GM18498 (cell line): Measurements from ENCODE around the gene ZBTB12.
"Not testable (repeated sequence)": the region's sequence is repeated elsewhere in the genome, so short reads cannot be mapped to it uniquely, and the experiment has no call there.

Source experiments
- ATAC-seq: cut with Tn5 transposase; IDR thresholded peaks from one replicate; pipeline ENCODE4 v1.9.1; 2021; ENCODE audit warnings: mild to moderate bottlenecking, moderate library complexity; ENCODE audit not compliant: unreplicated experiment

ZBTB12 gene

GRCh38 chr6:31851980-31852718, 49.7 kb downstream of the ZBTB12 start:
- not testable (repeated sequence) for ATAC-seq

DNA sequence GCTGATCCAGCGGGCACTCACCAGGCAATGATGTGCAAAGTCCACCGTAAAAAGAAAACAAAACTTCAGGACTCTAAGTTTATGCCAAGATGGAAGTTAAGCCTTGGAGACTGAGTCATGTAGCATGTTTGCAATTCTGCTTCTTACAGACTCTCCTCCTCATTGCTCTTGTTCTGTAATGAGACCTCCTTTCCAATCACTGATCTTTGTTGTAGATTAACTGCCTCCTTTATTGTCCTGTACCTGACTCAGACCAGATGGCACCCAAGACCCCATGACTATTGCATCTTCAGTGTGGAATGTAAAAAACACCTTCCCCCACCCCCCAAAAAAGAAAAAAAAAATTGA, 50.4 kb downstream of the ZBTB12 start:
- ATAC-seq, result no peak

DNA sequence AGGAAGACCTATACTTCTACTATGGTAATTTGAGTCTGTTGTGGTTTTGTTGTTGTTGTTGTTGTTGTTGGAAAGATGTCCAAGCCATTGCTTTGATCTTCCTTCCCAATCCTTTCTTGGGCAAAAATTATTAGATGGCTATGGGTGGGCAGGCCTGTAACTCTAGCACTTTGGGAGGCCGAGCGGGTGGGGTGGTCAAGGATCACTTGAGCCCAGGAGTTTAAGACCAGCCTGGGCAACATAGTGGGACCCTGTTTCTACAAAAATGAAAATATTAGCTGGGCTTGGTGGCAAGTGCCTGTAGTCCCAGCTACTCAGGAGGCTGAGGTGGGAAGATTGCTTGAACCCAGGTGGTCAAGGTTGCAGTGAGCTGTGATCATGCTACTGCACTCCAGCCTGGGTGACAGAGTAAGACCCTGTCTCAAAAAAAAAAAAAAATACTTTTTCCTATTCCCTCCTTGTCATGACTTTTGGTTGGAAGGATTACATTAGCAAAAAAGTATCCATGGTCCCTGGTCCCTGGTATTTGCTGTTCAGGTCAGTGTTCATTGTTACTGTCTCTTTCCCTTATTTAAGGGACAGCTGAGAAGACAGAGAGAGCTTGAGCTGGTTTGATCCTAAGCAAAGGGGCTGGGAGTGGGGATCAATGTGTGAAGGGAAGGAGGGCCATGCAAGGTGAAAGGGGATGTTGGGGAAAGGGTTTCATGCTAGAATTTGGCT, 51.0 kb downstream of the ZBTB12 start:
- no peak for ATAC-seq
